ENCODE data around the gene IFNL4. TPM values are rescaled to one million over a fixed set of nuclear protein-coding genes. Genes with fewer than 3 reads are reported as not detected.

The IFNL4 gene
- total and polyA plus RNA-seq, 10 of the 15 experiments (the other 5 are each of a cell fraction or from before 2014, with no cell fraction given), result not detected

GRCh38 chr19:39200803-39201115 is 47.9 kb downstream of the IFNL4 start:
- Histone ChIP-seq H2AFZ (ENCODE audit: control insufficient read depth, low read depth, low read length) (no peak overlapping the region), H3K4me2 (ENCODE audit: control insufficient read depth, insufficient read depth) (no peak overlapping the region), H3K79me2 (ENCODE audit: control insufficient read depth, insufficient read depth, low read length) (no peaks in the 10 kb centered on the region), H3K27ac (ENCODE audit: control insufficient read depth, insufficient read depth) (no peak overlapping the region), H3K4me1 (ENCODE audit: control insufficient read depth, insufficient read depth, low read length) (no peaks in the 10 kb centered on the region), H3K4me3 (no peak overlapping the region), H4K20me1 (ENCODE audit: control insufficient read depth, insufficient read depth) (no peaks in the 10 kb centered on the region), H3K9ac (ENCODE audit: control insufficient read depth, insufficient read depth, low read length) (no peak overlapping the region), H3K27me3 (replicated peaks in 1 of 2; ENCODE audit: control insufficient read depth in 2 of 2, insufficient read depth in 2 of 2, low read length in 1 of 2) (peaks cover 5 to 6% of the 10 kb centered on the region in 2 experiments; a peak in 2 of 4 replicates), H3K36me3 (ENCODE audit: control insufficient read depth in 2 of 2, insufficient read depth in 2 of 2, low read length in 1 of 2) (no peaks in the 10 kb centered on the region), H3K9me3 (replicated peaks; ENCODE audit: control insufficient read depth, insufficient read depth, low read length) (no peaks in the 10 kb centered on the region)
- CTCF ChIA-PET, result no interaction called here
- in situ Hi-C loops (cut with MboI), result no loop called here
- ATAC-seq, result no peak
- FAIRE-seq, result no peak
- SMC1A ChIA-PET (ENCODE audit: uncharacterized antibody, unreplicated experiment), result no interaction called here
- intact Hi-C loops (cut with micrococcal nuclease; ENCODE audit: unreplicated experiment), result no loop called here
- DNase-seq (ENCODE audit: low read depth, low spot score), result no peak
- TF ChIP-seq NKRF (conservative IDR thresholded peaks at IDR 0.05), result no peak
- TF ChIP-seq MTA2 (IDR thresholded peaks at IDR 0.05; ENCODE audit: low read depth), result no peak
- no peak for TF ChIP-seq RELA (IDR thresholded peaks at IDR 0.05; ENCODE audit: borderline replicate concordance, partially characterized antibody)
- no peak for TF ChIP-seq YY1 (IDR thresholded peaks at IDR 0.05; ENCODE audit: low read depth, low read length)
- TF ChIP-seq, protein P1, sequence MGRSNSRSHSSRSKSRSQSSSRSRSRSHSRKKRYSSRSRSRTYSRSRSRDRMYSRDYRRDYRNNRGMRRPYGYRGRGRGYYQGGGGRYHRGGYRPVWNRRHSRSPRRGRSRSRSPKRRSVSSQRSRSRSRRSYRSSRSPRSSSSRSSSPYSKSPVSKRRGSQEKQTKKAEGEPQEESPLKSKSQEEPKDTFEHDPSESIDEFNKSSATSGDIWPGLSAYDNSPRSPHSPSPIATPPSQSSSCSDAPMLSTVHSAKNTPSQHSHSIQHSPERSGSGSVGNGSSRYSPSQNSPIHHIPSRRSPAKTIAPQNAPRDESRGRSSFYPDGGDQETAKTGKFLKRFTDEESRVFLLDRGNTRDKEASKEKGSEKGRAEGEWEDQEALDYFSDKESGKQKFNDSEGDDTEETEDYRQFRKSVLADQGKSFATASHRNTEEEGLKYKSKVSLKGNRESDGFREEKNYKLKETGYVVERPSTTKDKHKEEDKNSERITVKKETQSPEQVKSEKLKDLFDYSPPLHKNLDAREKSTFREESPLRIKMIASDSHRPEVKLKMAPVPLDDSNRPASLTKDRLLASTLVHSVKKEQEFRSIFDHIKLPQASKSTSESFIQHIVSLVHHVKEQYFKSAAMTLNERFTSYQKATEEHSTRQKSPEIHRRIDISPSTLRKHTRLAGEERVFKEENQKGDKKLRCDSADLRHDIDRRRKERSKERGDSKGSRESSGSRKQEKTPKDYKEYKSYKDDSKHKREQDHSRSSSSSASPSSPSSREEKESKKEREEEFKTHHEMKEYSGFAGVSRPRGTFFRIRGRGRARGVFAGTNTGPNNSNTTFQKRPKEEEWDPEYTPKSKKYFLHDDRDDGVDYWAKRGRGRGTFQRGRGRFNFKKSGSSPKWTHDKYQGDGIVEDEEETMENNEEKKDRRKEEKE (IDR thresholded peaks at IDR 0.05), result no peak
- TF ChIP-seq RELB (IDR thresholded peaks at IDR 0.05; ENCODE audit: low read depth), result no peak
- TF ChIP-seq BCL11A (IDR thresholded peaks at IDR 0.05; ENCODE audit: low read depth, low read length), result no peak
- no peak for TF ChIP-seq BACH1 (IDR thresholded peaks at IDR 0.05; ENCODE audit: borderline replicate concordance)
- no peak for TF ChIP-seq POLR2AphosphoS2 (IDR thresholded peaks at IDR 0.05; ENCODE audit: low read depth, low read length)
- TF ChIP-seq ZNF384 (IDR thresholded peaks at IDR 0.05; ENCODE audit: borderline replicate concordance, low read depth, low read length), result no peak
- no peak for TF ChIP-seq CEBPB (IDR thresholded peaks at IDR 0.05; ENCODE audit: borderline replicate concordance in 1 of 2, low read depth in 2 of 2, low read length in 2 of 2)
- no peak for TF ChIP-seq BHLHE40 (IDR thresholded peaks at IDR 0.05; ENCODE audit: borderline replicate concordance in 1 of 2, low read depth in 2 of 2, low read length in 1 of 2)
- no peak for TF ChIP-seq SRF (IDR thresholded peaks at IDR 0.05; ENCODE audit: low read depth in 2 of 2, low read length in 2 of 2)
- no peak for TF ChIP-seq MEF2A (IDR thresholded peaks at IDR 0.05; ENCODE audit: insufficient read depth, low read depth, low read length)
- no peak for TF ChIP-seq SREBF1 (IDR thresholded peaks at IDR 0.05; ENCODE audit: low read length)
- no peak for TF ChIP-seq ETV6 (conservative IDR thresholded peaks at IDR 0.05 in 1 of 2, IDR thresholded peaks at IDR 0.05 in 1 of 2; ENCODE audit: borderline replicate concordance in 1 of 2, low read depth in 1 of 2)
- no peak for TF ChIP-seq TCF7 (IDR thresholded peaks at IDR 0.05; ENCODE audit: borderline replicate concordance)
- no peak for TF ChIP-seq CBFB (IDR thresholded peaks at IDR 0.05; ENCODE audit: low read depth)
- TF ChIP-seq HDAC6 (IDR thresholded peaks at IDR 0.05; ENCODE audit: unreplicated experiment), result no peak
- POLR2A ChIA-PET, result interaction anchor here (0.6 kb wide), 1 partner anchor 217 kb away, joined by 3 read pairs; no protein-coding TSS in a partner anchor
- WGBS (ENCODE audit: insufficient coverage, insufficient replicate concordance, low lambda C conversion rate, missing lambda C conversion rate), result 28% methylated on average over 3 of the region's 3 CpGs
- BruUV-seq (replicated peaks), result no TSS peak
- RAD21 ChIA-PET (ENCODE audit: unreplicated experiment), result no interaction called here
